ENCODE results near the gene ZNF865.
A peak's percentile ranks its signal among the peaks of the same experiment; 100 is the strongest.
"Not testable (repeated sequence)": the region's sequence is repeated elsewhere in the genome, so short reads cannot be mapped to it uniquely, and the experiment has no call there.

Gene ZNF865

DNA sequence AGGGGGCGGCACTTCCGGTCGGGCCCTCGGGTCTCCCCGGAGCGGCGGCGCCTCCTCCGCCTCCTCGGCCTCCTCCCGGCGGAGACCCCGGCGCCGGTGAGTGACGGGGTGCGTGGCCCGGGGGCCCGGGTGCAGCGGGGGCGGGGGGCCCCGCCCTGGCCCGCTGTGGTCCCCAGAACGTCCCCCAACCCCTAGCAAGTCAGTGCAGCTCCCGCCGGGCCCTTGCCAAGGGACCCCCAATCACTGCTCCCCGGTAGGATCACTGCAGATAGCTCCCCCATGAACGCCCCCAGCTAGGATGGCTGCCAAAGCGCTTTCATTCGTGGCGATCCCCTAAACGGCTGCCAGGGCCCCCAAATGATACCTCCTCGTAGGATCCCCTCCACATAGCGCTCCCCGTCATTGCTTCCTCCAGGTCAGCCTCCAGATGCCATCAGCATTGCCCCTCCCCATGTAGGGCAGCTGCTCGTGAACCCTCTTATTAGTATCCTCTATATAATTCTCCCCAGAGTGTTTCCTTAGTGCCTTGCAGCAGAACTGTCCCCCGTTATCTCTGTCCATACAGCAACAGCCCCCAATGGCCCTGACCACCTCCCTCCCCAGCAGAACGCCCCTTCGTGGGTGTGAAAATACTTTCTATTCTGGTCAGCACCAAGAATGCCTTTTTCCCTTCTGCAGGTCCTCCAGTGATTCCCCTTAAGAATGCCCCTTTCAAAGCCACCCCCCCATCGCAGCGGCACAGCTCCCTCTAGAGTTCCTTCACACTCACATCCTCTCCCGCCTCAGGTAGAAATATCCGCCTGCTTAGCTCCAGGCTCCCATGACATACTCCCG is at the start of gene ZNF865:
Gene ZNF865, plus strand, starts transcription at position 11 of the 834 bp plus-strand sequence. CDS start 7,972 bp downstream, outside the sequence.
- DNase-seq, result peak; percentile 65

DNA sequence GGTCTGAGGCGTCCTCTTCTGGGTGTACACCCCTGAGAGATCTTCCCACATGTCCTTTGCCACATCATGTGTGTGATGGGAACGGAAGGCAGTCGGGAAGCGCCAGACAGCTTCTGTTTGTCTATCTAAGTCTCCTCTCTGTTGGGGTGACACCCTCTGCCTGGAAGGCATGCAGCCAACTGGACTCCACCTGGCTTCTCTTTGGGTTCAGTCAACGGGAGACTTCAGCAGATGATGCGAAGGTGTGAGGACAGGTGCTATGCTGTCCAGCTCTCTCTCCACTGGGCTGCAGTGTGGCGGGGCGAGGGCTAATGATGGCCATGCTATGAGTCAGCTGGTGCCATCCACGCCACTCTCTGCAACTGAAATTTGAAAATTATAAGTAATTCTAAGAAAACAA is 45.8 kb upstream of the ZNF865 start:
- no peak for DNase-seq

DNA sequence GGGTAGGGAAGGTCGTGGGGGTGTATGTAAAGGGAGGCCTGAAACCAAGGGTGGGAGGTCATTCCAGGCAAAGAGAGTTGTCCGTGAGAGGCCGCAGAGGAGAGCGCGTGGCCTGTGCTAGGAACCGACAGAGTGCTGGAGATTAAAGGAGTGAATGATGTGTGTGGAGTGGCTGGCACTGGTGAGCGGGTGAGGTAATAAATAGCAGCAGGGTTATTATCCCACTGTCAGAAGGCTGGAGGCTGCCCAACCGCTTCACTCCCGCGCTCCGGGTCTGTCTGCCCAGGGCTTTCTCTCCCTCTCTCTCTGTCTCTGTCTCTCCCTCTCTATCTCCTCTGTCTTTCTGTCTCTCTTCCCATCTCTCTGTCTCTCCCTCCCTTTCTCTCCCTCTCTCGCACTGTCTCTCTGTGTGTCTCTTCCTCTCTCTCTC is 42.2 kb upstream of the ZNF865 start:
- no peak for DNase-seq

DNA sequence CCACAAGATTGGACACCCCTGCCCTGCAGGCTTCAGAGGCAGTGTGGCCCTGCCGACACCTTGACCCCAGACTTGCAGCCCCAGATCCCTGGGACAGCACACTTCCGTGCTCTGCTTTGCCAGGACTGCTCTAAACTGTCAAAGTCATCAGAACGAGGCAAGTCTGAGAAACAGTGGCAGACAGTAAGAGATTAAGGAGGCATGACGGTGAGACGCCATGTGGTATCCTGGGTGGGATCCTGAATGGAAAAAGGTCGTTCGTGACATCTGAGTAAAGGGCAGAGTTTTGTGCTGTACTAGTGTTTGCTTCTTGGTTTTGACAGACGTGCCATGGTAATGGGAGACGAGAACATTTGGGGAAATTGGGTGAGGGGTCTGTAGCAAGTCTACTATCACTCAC is 38.6 kb upstream of the ZNF865 start:
- no peak for DNase-seq

DNA sequence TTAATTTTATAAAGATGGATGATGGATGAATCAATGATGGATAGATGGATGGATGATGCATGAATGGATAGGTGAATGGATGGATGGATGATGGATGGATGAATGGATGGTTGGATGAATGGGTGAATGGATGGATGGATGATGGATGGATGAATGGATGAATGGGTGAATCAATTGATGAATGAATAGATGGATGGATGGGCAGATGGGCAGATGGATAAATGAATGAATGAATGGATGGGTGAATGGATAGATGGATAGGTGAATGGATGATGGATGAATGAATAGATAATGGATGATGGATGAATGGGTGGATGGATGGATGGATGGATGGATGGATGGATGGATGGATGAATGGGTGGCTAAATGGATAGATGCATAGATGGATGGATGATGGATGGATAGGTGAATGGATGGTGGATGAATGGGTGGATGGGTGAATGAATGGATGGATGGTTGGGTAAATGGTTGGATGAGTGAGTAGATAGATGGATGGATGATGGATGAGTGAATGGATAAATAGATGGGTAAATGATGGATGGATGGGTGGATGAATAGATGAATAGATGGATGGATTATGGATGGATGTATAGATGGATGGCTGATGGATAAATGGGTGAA is 37.6 kb upstream of the ZNF865 start:
- no peak for DNase-seq

DNA sequence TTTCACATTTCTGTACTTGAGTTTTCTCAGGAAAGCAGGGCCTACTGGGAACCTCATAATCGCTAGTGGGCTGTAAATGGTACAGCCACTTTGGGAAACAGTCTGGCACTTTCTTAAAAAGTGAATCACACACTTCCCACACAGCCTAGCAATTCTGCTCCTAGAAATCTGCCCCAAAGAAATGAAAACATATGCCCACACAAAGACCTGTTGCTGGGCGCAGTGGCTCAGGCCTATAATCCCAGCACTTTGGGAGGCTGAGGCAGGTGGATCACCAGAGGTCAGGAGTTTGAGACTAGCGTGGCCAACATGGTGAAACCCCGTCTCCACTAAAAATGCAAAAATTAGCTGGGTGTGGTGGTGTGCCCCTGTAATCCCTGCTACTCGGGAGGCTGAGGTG is 36.0 kb upstream of the ZNF865 start:
- not testable (repeated sequence) for DNase-seq

DNA sequence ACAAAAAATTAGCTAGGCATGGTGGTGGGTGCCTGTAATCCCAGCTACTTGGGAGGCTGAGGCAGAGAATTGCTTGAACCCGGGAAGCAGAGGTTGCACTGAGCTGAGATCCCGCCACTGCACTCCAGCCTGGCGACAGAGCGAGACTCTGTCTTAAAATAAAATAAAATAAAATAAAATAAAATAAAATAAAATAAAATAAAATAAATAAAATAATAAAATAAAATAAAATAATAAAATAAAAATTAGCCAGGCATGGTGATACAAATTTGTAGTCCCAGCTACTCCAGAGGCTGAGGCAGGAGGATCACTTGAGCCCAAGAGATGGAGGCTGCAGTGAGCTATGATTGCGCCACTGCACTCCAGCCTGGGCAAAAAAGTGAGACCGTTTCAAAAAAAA is 31.5 kb upstream of the ZNF865 start:
- DNase-seq, result not testable (repeated sequence)

DNA sequence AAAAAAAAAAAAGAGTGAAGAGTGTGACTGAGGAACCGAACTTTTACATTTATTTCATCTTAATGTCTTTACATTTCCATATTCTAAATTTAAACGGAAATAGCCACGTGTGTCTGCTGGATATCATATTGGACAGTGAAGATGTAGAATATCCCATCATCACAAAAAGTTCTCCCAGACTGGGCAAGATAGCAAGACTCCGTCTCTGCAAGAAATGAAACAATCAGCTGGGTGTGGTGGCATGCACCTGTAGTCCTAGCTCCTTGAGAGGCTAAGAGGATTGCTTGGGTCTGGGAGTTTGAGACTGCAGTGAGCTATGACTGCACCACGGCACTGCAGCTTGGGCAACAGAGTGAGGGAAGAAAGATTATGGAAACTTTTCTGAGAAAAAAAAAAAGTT is 28.7 kb upstream of the ZNF865 start:
- no peak for DNase-seq

DNA sequence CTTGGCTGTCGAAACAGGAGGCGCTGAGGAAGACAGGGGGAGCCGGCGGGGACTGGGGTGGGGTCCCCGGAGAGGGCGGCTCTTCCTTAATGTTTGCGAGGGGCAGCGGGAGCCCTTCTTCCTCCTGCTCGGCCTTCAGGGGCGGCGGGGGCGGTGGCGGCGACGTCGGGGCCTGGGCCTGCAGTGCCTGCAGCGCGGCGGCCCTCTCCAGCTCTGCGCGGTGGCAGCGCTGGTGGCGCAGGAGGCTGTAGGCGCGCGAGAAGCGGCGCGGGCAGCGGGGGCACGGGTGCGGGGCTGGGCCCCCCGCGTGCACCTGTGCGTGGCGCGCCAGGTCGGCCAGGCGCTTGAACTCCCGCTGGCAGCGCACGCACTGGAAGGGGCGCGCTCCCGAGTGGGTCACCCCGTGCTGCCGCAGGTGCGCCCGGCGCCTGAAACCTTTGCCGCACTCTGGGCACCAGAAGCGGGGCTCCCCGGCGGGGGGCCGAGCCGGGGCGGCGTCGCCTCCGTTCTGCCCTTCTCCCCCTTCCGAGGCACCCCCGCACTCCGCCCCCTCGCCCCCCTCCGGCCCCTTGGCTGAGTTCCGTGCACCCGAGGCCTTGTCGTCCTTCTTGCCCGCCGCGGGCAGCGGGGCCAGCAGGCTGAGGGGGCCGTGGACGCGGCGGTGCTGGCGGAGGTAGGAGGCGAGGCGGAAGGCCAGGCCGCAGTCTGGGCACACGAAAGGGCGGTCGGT is 27.3 kb upstream of the ZNF865 start:
- no peak for DNase-seq

DNA sequence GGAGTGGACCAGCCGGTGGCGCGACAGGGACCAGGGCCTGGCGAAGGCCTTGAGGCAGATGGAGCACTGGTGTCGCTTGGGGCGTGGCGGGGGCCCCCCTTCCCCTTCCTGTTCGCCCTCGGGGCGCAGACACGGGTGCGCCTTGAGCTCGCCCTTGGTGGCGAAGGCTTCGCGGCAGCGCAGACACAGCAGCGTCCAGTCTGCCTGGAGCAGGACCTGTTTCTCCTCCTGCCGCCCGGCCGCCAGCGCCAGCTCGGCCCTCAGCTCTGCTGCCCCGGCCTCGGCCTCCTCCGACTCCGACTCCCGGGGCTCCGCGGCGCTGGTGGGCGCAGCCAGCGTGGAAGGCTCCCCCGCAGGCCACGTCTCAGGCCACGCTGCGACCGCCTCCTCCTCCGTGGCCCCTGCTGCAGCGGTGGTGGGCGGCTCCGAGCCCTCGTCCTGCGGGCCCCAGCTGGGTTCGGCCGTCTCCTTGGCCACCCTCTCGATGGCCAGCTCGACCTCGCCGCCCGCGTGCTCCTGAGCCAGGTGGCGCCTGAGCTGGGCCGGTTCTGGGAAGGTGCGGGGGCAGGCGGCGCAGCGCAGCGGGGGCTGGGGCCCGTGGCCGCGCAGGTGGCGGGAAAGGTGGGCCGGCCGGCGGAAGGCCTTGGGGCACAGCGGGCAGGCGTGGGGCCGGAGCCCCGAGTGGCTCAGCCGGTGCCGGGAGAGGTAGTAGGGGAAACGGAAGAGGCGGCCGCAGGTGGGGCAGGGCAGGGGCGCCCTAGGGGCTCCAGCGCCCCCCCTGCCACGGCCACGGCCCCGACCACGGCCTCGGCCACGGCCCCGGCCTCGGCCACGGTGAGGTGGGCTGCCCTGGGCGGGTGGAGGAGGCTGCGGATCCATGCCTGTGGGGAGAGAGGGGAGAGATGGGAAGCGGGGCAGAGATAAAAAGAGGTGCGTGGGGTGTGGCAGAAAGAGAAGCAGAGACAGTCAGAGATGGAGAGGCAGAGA is 26.4 kb upstream of the ZNF865 start:
- DNase-seq, result no peak

DNA sequence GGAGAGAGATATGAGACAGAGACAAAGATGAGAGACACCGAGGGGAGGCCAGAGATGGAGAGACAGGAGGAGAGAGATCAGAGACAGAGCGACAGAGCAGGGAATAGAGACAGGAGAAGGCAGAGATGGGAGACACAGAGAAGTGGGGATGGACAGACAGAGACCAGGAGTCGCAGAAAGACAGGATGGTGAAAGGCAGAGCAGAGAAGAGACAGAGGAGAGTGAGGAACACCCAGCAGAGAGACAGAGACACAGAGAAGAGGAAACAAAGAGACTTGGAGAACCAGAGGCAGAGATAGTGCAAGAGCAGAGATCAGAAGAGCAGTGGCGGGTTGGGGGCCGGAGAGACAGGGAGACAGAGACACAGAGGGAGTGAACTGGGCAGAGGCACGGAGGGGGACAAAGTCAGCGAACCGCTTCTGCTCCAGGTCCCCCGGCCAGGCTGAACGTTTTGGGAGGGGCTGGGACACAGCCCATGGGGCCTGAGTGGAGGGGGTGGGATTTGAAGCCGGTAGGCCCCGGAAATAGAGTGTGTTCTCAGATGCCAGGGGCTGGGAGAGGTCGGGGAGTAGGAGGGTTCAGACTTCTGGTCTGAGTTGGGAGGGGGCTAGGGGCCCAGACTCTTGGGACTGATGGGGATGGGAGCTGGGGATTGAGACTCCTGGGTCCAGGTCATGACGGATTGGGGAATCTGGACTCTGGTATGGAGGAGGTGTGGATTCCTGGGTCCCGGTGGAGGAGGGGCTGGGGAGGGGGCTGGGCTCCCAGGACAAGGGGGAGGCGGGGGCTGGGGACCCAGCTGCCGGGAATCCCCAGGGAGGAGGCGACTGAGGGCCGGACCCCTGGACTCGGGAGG is 25.5 kb upstream of the ZNF865 start:
- no peak for DNase-seq

DNA sequence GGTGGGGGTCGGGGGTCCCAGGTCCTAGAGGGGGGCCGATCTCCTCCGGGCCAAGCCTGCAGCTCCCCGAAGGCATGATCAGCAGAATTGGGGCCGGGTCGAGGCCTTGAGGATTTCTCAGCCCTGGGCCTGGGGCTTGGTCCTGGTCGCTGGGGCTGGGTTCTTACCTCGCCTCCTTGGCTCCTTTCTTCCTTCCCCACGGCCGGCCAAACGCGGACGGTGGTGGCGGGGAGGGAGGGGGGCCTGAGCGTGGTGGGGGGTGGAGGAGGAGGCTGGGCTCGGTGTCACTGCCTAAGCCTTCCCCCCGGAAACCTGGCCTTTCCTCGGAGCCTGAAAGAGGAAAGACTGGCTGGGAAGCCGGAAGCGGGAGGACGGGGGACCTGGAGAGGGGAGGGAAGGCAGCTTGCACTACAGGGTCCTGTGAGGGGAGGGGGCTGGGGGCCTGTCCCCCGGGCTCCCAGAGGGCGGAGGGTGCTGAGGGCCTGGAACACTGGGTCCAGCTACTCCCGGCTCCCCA is 24.8 kb upstream of the ZNF865 start, which contains the start of gene ZNF579:
Gene ZNF579, minus strand, starts transcription at position 221 of the 517 bp plus-strand sequence. CDS start 1,209 bp downstream, outside the sequence.
- DNase-seq, result peak; percentile 73

DNA sequence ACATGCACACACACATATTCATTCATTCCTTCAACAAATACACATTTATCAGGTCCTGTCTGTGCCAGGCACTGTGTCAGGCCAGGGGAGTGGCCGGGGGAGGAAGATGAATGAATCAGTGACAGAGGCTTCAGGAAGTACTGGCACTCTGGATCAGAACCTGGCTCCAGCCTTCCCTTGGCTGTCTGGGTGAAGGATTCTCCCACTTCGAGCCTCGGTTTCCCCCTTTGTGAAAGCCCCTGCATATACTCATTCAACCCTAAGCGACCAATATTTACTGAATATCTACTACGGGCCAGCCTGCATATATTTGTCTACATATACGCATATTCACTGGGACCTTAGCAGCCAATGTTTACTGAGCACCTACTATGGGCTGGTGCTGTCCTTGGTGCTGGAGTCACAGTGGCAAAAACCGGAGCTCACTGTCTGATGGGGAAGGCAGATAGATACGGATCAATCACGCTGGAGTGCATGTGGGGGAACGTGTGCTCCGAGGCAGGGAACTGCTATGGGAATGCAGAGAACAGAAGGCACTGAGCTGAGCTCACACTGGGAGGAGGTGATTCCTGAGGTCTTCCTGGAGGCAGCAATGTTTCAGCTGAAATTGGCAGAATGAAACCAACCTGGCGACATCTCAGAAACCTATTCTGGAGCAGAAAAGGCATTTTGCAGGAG is 24.2 kb upstream of the ZNF865 start:
- DNase-seq, result no peak

DNA sequence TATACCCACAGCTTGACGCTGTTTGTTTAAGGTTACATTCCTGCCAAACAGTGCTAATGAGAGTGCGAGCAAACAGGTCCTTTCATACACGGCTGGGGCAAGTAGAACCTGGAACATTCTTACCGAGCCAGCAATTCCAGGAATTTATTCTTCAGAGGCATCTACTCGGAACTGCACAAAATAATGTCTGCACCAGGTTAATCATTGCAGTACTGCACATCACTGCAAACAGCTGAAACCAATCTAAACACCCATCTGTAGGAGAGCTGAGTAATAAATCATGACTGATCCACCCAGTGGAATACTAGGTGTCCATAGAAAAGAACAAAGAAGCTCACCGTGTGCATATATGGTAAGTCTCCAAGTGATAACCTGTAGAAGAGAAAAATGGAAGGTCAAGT is 23.6 kb upstream of the ZNF865 start:
- no peak for DNase-seq

DNA sequence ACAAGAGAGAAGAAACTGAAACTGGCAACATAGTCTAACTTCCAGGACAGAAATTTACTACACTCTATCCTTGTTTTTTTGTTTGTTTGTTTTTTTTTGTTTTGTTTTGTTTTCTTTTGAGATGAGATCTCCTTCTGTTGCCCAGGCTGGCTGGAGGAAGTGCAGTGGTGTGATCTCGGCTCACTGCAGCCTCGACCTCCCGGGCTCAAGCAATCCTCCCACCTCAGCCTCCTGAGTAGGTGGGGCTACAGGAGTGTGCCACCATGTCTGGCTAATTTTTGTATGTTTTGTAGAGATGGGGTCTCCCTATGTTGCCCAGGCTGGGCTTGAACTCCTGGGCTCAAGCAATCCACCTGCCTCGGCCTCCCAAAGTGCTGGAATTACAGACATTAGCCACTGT is 23.2 kb upstream of the ZNF865 start:
- not testable (repeated sequence) for DNase-seq

DNA sequence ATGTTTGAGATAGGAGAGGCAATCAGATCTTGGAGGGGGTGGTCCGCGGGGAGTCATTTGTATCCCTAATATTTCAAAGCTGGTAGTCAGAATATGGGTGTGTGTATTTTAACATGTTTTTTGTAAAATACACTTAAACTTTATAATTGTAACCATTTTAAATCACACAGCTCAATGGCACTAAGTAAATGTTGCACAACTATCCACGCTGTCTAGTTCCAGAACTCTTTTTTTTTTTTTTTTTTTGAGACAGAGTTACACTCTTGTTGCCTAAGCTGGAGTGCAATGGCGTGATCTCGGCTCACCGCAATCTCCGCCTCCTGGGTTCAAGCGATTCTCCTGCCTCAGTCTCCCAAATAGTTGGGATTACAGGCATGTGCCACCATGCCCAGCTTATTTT is 21.6 kb upstream of the ZNF865 start:
- DNase-seq, result not testable (repeated sequence)

DNA sequence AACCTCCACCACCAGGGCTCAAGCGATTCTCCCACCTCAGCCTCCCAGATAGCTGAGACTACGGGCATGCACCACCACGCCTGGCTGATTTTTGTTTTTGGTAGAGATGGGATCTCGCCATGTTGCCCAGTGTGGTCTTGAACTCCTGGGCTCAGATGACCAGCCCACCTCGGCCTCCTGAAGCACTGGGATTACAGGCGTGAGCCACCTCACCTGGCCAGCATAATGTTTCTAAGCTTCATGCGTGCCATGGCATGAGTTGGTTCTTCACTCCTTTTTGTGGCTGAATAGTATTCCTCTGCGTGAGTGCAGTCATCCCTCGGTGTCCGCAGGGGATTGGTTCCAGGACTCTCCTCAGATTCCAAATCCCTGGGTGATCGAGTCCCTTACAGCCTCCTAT is 20.6 kb upstream of the ZNF865 start:
- DNase-seq, result no peak

DNA sequence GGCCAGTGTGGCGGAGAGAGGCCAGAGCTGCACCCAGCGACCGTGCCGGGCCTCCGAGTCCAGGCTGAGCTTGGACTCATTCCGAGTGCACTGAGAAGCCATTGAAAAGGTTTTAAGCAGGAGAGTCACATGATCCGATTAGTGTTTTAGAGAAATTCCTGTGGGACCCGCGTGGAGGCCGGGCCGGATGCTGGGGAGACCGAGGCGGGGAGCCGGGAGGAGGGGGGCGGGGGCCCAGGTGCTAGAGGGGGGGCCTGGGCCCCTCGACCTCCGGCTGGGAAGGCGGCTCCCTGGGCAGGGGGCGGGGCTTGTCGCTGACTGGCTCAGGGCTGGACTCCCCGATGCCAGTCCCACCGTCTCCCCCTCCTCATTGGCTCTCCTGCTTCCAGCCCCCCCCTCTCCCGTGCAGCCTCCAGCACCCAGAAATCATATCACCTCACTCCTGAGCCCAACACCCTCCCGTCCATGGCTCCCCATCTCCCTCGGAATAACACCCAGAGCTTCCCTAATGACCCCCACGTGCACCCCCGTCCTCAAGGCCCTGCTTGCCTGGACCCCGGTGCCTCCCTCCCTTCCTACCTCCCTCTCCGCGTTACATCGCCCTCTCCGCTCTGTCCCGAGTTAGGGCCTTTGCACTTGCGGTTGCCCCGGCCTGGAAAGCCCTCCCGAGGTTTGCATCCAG is 19.6 kb upstream of the ZNF865 start:
- peak; percentile 29 for DNase-seq

DNA sequence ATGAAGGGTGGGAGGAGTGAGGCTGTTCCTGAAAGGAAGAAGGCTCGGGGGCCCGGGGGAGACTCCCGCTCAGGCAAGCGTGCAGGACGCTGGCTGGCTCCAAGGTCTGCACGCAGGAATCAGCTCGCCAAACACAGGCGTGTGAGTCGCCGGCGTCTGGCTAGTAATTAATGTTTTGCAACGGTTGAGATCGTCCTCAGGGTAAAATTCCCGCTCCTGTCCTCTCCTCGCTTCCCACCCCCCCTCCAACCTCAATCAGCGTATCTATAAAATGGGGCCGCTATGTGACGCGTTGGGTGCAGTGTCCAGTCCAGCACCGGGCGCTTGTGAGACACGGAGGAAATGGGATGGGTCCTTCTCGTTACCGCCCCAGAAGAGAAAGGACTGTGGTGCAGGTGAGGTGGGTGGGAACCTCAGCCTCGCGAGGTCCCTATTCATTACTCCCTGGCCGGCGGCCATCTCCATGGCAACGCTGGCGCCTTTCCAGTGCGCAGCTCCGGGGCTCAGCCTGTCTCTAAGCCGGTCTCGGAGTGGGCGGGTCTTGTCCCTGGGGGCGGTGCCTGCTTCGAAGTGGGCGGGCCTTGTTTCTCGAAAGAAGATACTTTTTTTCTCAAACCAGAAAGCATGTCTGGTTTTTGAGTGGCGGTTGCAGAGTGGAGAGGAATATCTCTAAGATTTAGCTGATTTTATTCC is 18.3 kb upstream of the ZNF865 start:
- peak; percentile 91 for DNase-seq
